IMR-90 (cell line): ENCODE results near the gene RELL2.

Experiments used
- POLR2A ChIP-seq: IDR thresholded peaks from 2 replicates; pipeline ENCODE4 v1.6.1; 2012; ENCODE audit warnings: mild to moderate bottlenecking, low read depth, low read length
- RFX5 ChIP-seq: IDR thresholded peaks from 2 replicates; pipeline ENCODE4 v1.8.0; 2012; ENCODE audit warnings: low read depth, mild to moderate bottlenecking, low read length, moderate library complexity
- TF ChIP-seq, protein P1 (sequence below): conservative IDR thresholded peaks from 2 replicates; pipeline ENCODE4 v1.5.1; 2012; ENCODE audit warnings: mild to moderate bottlenecking, low read depth, low read length, improper control_type of control experiment

- TF ChIP-seq POLR2A: no peak
- TF ChIP-seq RFX5: no peak
- TF ChIP-seq, protein P1, sequence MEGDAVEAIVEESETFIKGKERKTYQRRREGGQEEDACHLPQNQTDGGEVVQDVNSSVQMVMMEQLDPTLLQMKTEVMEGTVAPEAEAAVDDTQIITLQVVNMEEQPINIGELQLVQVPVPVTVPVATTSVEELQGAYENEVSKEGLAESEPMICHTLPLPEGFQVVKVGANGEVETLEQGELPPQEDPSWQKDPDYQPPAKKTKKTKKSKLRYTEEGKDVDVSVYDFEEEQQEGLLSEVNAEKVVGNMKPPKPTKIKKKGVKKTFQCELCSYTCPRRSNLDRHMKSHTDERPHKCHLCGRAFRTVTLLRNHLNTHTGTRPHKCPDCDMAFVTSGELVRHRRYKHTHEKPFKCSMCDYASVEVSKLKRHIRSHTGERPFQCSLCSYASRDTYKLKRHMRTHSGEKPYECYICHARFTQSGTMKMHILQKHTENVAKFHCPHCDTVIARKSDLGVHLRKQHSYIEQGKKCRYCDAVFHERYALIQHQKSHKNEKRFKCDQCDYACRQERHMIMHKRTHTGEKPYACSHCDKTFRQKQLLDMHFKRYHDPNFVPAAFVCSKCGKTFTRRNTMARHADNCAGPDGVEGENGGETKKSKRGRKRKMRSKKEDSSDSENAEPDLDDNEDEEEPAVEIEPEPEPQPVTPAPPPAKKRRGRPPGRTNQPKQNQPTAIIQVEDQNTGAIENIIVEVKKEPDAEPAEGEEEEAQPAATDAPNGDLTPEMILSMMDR: no peak
Measured at GRCh38 chr5:141646026-141646425, 9.2 kb downstream of the RELL2 start.
